H1 (cell line): Measurements from ENCODE around the gene PLCH2. TPM values are rescaled to one million over a fixed set of nuclear protein-coding genes. Genes with fewer than 3 reads are reported as not detected.

Source experiments
- CTCF ChIA-PET: fragments of 300-600 bp; sonication (Branson Sonifier 250); formaldehyde crosslinking; loops from one replicate; lab custom pipeline; 2021; ENCODE audit not compliant: partially characterized antibody; lab: Charles Lee
- POLR2A ChIA-PET: fragments of 300-600 bp; sonication (Branson Sonifier 250); formaldehyde crosslinking; loops from one replicate; lab custom pipeline; 2021; ENCODE audit warnings: inconsistent platforms; ENCODE audit not compliant: partially characterized antibody; lab: Charles Lee
- DNase-seq, 2 experiments: peaks; one replicate each; pipeline versions ENCODE4 v3.0.0 to v3.0.0-alpha.2; 2010 to 2022; ENCODE audit warnings: low spot score in 2 of 2, low read depth in 1 of 2, mixed read lengths in 1 of 2
- FAIRE-seq: peaks from 2 replicates; lab custom pipeline; 2011; peaks lifted over from hg19 to GRCh38; lab: Jason Lieb, UNC
- H2AFZ ChIP-seq: 2 replicates; pipeline ENCODE4 v1.8.1; 2012; ENCODE audit warnings: low read length, inconsistent platforms
- H2AK5ac ChIP-seq: 2 replicates; pipeline ENCODE4 v1.6.1; 2013; ENCODE audit warnings: low read depth, low read length
- H2BK120ac ChIP-seq: replicated peaks from 2 replicates; pipeline ENCODE3; 2013; ENCODE audit warnings: low read depth, low read length, inconsistent platforms
- H2BK12ac ChIP-seq: 2 replicates; pipeline ENCODE4 v1.6.1; 2013; ENCODE audit warnings: low read depth, low read length
- H2BK15ac ChIP-seq: 2 replicates; pipeline ENCODE4 v1.6.1; 2013; ENCODE audit warnings: low read length
- H2BK20ac ChIP-seq: 2 replicates; pipeline ENCODE4 v1.6.1; 2013; ENCODE audit warnings: low read length
- H2BK5ac ChIP-seq: 2 replicates; pipeline ENCODE4 v1.6.1; 2013; ENCODE audit warnings: low read depth, low read length
- H3K14ac ChIP-seq: 2 replicates; pipeline ENCODE4 v1.6.1; 2013; ENCODE audit warnings: inconsistent platforms; ENCODE audit not compliant: insufficient read length
- H3K18ac ChIP-seq: 2 replicates; pipeline ENCODE4 v1.6.1; 2013; ENCODE audit warnings: low read length; ENCODE audit errors: extremely low read depth
- H3K23ac ChIP-seq: 2 replicates; pipeline ENCODE4 v1.6.1; 2013; ENCODE audit warnings: inconsistent platforms; ENCODE audit not compliant: insufficient read length
- H3K23me2 ChIP-seq: 2 replicates; pipeline ENCODE4 v1.6.1; 2013; ENCODE audit warnings: low read depth, low read length
- H3K27ac ChIP-seq: 2 replicates; pipeline ENCODE4 v1.6.1; 2011; ENCODE audit warnings: low read depth, low read length, inconsistent platforms
- H3K27me3 ChIP-seq, 4 experiments: replicated peaks in 1 of 4; 1 replicate in 1 of 4; 2 replicates in 3 of 4; pipeline versions ENCODE4 v1.6.1 to v1.8.1; 2011 to 2013; ENCODE audit warnings: low read length in 3 of 4, mild to moderate bottlenecking in 3 of 4, inconsistent platforms in 2 of 4, mixed read lengths in 2 of 4, moderate library complexity in 1 of 4; ENCODE audit not compliant: control insufficient read depth in 3 of 4, insufficient read depth in 3 of 4; ENCODE audit errors: extremely low read depth in 1 of 4
- H3K36me3 ChIP-seq, 4 experiments: 2 replicates each; pipeline versions ENCODE4 v1.6.1 to v1.8.1; 2011 to 2013; ENCODE audit warnings: mild to moderate bottlenecking in 4 of 4, low read length in 3 of 4, moderate library complexity in 2 of 4, control low read depth in 1 of 4, inconsistent platforms in 1 of 4; ENCODE audit not compliant: insufficient read depth in 4 of 4, control insufficient read depth in 2 of 4
- H3K4ac ChIP-seq: replicated peaks from 2 replicates; pipeline ENCODE3; 2013; ENCODE audit warnings: low read length, low read depth, mixed read lengths, inconsistent platforms; ENCODE audit not compliant: insufficient read length
- H3K4me1 ChIP-seq, 4 experiments: replicated peaks in 1 of 4; 1 replicate in 1 of 4; 2 replicates in 3 of 4; pipeline versions ENCODE4 v1.6.1 to v1.8.1; 2011 to 2013; ENCODE audit warnings: low read length in 3 of 4, inconsistent platforms in 2 of 4, mixed read lengths in 1 of 4; ENCODE audit not compliant: insufficient read depth in 4 of 4, control insufficient read depth in 3 of 4
- H3K4me2 ChIP-seq, 2 experiments: 2 replicates each; pipeline versions ENCODE4 v1.6.1 to v1.8.1; 2011 to 2013; ENCODE audit warnings: low read depth in 2 of 2, low read length in 2 of 2, control low read depth in 1 of 2, inconsistent platforms in 1 of 2, mild to moderate bottlenecking in 1 of 2; ENCODE audit not compliant: insufficient read depth in 1 of 2
- H3K4me3 ChIP-seq, 4 experiments: fragments of 200-600, 300-600 bp in 1 of 4; sonication (generic), shearing (Covaris generic), sonication (Bioruptor Twin) in 1 of 4; 2 replicates each; pipeline versions ENCODE4 v1.5.1 to v1.8.1; 2011 to 2016; ENCODE audit warnings: low read length in 4 of 4, low read depth in 3 of 4, control low read depth in 2 of 4, inconsistent platforms in 2 of 4, mild to moderate bottlenecking in 2 of 4, mixed read lengths in 1 of 4, moderate library complexity in 1 of 4; ENCODE audit not compliant: insufficient read depth in 2 of 4; ENCODE audit errors: extremely low read depth in 1 of 4
- H3K56ac ChIP-seq: replicated peaks from 2 replicates; pipeline ENCODE3; 2013; ENCODE audit warnings: low read depth, mild to moderate bottlenecking, mixed read lengths, low read length, inconsistent platforms; ENCODE audit not compliant: insufficient read length
- H3K79me1 ChIP-seq: 2 replicates; pipeline ENCODE4 v1.6.1; 2013; ENCODE audit warnings: low read depth, low read length, control low read depth
- H3K79me2 ChIP-seq, 2 experiments: 2 replicates each; pipeline versions ENCODE4 v1.6.1 to v1.8.1; 2012 to 2013; ENCODE audit warnings: low read length in 2 of 2, mild to moderate bottlenecking in 2 of 2, inconsistent platforms in 1 of 2; ENCODE audit not compliant: insufficient read depth in 2 of 2, control insufficient read depth in 1 of 2
- H3K9ac ChIP-seq, 4 experiments: replicated peaks in 1 of 4; 1 replicate in 1 of 4; 2 replicates in 3 of 4; pipeline versions ENCODE4 v1.6.1 to v1.8.1; 2011 to 2013; ENCODE audit warnings: low read depth in 3 of 4, low read length in 3 of 4, control low read depth in 2 of 4, mild to moderate bottlenecking in 2 of 4, moderate library complexity in 2 of 4, inconsistent platforms in 1 of 4; ENCODE audit errors: extremely low read depth in 1 of 4
- H3K9me3 ChIP-seq, 2 experiments: 2 replicates each; pipeline versions ENCODE4 v1.6.1 to v1.8.1; 2012 to 2013; ENCODE audit warnings: mild to moderate bottlenecking in 2 of 2, moderate library complexity in 2 of 2, control low read depth in 1 of 2, inconsistent platforms in 1 of 2, low read depth in 1 of 2, low read length in 1 of 2, mixed read lengths in 1 of 2; ENCODE audit not compliant: insufficient read depth in 2 of 2
- H4K20me1 ChIP-seq, 2 experiments: replicated peaks in 1 of 2; 2 replicates each; pipeline versions ENCODE3 to v1.8.1; 2011 to 2013; ENCODE audit warnings: inconsistent platforms in 2 of 2, low read length in 2 of 2, mild to moderate bottlenecking in 1 of 2; ENCODE audit not compliant: insufficient read depth in 2 of 2, control insufficient read depth in 1 of 2
- H4K5ac ChIP-seq: 2 replicates; pipeline ENCODE4 v1.6.1; 2013; ENCODE audit warnings: low read length, low read depth, mixed read lengths, inconsistent platforms; ENCODE audit not compliant: insufficient read length
- H4K8ac ChIP-seq: 2 replicates; pipeline ENCODE4 v1.8.0; 2013; ENCODE audit warnings: mild to moderate bottlenecking, moderate library complexity, low read length, inconsistent platforms; ENCODE audit not compliant: insufficient read depth; ENCODE audit errors: extremely low read depth
- H4K91ac ChIP-seq: replicated peaks from 2 replicates; pipeline ENCODE3; 2013; ENCODE audit warnings: low read length, mixed read lengths, inconsistent platforms; ENCODE audit not compliant: insufficient read length
- BACH1 ChIP-seq: IDR thresholded peaks from 2 replicates; pipeline ENCODE4 v1.6.1; 2012; ENCODE audit warnings: low read length, improper control_type of control experiment
- BCL11A ChIP-seq, 2 experiments: IDR thresholded peaks; one replicate each; pipeline ENCODE4 v1.6.1; 2011; ENCODE audit warnings: low read depth in 2 of 2, low read length in 2 of 2, mild to moderate bottlenecking in 2 of 2
- JUND ChIP-seq: IDR thresholded peaks from 2 replicates; pipeline ENCODE4 v1.6.1; 2011; ENCODE audit warnings: mild to moderate bottlenecking, improper control_type of control experiment, low read length
- RFX5 ChIP-seq: IDR thresholded peaks from 2 replicates; pipeline ENCODE4 v1.6.1; 2011; ENCODE audit warnings: low read depth, low read length, improper control_type of control experiment, borderline replicate concordance
- WGBS, 2 experiments: shearing (Covaris generic) in 1 of 2; methylation state at CpG; one replicate each; pipeline versions ENCODE4 v1.1.6 to v1.1.7; 2013 to 2015; ENCODE audit warnings: low lambda C conversion rate in 2 of 2, mixed read lengths in 2 of 2, inconsistent platforms in 1 of 2, low coverage in 1 of 2, missing lambda C conversion rate in 1 of 2; ENCODE audit not compliant: insufficient replicate concordance in 2 of 2, insufficient coverage in 1 of 2, insufficient read length in 1 of 2; ENCODE audit errors: extremely low coverage in 1 of 2, missing lambda C conversion rate in 1 of 2; 5-methylcytosine and 5-hydroxymethylcytosine counted together
- polyA plus RNA-seq, 7 experiments: library from polyadenylated mRNA; depleted of rRNA in 3 of 7; stranded (reverse) in 5 of 7; unstranded in 2 of 7; fragments of >200 nt in 5 of 7; fragments of 200-250 nt in 2 of 7; gene quantifications; 1 replicate in 5 of 7; 2 replicates in 1 of 7; 4 replicates in 1 of 7; pipeline versions ENCODE4 v1.2.1 to v1.2.3, GENCODE V29; 2011 to 2013; ENCODE audit warnings: missing spikeins in 2 of 7, mixed read lengths in 2 of 7
- total RNA-seq: library from RNA; stranded (reverse); fragmentation: NEBNext Ultra II Directional; extraction: Animal tissue kit (Norgen Biotek cat#: 25700); gene quantifications from 2 replicates; pipeline ENCODE4 v1.2.1, GENCODE V29; 2021

Gene PLCH2
- total and polyA plus RNA-seq, 2 of the 8 experiments (the other 6 are each of a cell fraction or from before 2014, with no cell fraction given), result 0.14 to 0.19 TPM

DNA sequence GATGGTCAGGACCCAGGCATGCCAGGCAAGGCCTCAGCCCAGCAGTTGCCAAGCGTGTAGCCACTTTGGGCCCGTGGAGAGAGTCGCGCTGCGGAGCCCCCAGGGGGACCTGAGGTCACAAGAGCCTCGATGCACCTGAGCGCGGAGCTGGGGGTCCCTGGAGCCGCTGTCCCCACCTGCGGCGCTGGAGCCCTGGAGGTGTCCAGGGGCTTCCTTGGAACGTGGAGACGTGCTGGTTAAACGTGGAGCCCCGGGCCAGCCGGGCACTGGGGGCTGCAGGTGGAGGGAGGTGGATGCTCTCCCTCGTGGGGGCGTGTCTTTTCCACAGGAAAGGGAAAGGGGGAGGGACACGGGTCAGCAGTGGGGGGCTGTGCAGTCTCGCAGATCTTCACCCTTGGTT lies 3.1 kb downstream of the PLCH2 start:
- FAIRE-seq (no peak), DNase-seq (no peak)
- Histone ChIP-seq H2AFZ (no peak overlapping the region), H2AK5ac (no peak overlapping the region), H4K20me1 (peaks cover 0 to 4% of the 10 kb centered on the region in 2 experiments), H3K4me2 (no peak overlapping the region), H3K23me2 (no peaks in the 10 kb centered on the region; the same call in 1 of the 2 replicates), H3K9me3 (no peaks in the 10 kb centered on the region), H4K5ac (no peak overlapping the region), H2BK120ac (no peak overlapping the region), H3K18ac (no peak overlapping the region), H3K4ac (no peak overlapping the region), H4K91ac (no peak overlapping the region), H3K79me2 (no peaks in the 10 kb centered on the region), H3K14ac (no peak overlapping the region), H3K23ac (no peak overlapping the region), H3K27ac (no peak overlapping the region), H2BK20ac (no peak overlapping the region), H3K56ac (no peak overlapping the region), H2BK5ac (no peak overlapping the region), H3K27me3 (no peaks in the 10 kb centered on the region; a peak in 1 of 7 replicates), H3K9ac (no peak overlapping the region), H3K36me3 (no peaks in the 10 kb centered on the region), H3K4me1 (peaks cover 0 to 2% (median 0%) of the 10 kb centered on the region in 4 experiments; a peak in 2 of 7 replicates), H4K8ac (no peak overlapping the region), H2BK15ac (no peak overlapping the region), H2BK12ac (no peak overlapping the region), H3K4me3 (no peak overlapping the region), H3K79me1 (no peaks in the 10 kb centered on the region)
- POLR2A ChIA-PET, result interaction anchor here (0.7 kb wide), 2 partner anchors 10 to 11 kb away, joined by 3 read pairs; no protein-coding TSS in a partner anchor
- WGBS, 2 experiments, result 85% methylated on average over 18 of the region's 20 CpGs; no CpG with 5 or more reads in 1 of the 2 experiments
- TF ChIP-seq RFX5, result no peak
- TF ChIP-seq BACH1, result no peak
- no peak for TF ChIP-seq BCL11A (IDR thresholded peaks at IDR 0.05; ENCODE audit: low read depth in 2 of 2, low read length in 2 of 2)
- no peak for TF ChIP-seq JUND
- CTCF ChIA-PET, result interaction anchor here (1.5 to 2.1 kb wide), 4 partner anchors 10 to 28 kb away, joined by 5 to 8 read pairs (median 6); no protein-coding TSS in a partner anchor
